WTC11 (cell line): Measurements from ENCODE around the gene TTC7B. TPM values are rescaled to one million over a fixed set of nuclear protein-coding genes. Genes with fewer than 3 reads are reported as not detected.

Source experiments
- ATAC-seq: fragments of 200-7000 bp; cut with Tn5 transposase; 2 replicates; pipeline ENCODE4 v1.10.0; 2021; ENCODE audit warnings: mild to moderate bottlenecking, moderate library complexity
- CTCF ChIA-PET: fragments of 300-600 bp; sonication (Branson Sonifier 250); formaldehyde crosslinking; loops from one replicate; lab custom pipeline; 2021; ENCODE audit warnings: antibody characterized with exemption; lab: Charles Lee
- POLR2A ChIA-PET: fragments of 350-600 bp; sonication (Branson Sonifier 250); formaldehyde crosslinking; loops from one replicate; lab custom pipeline; 2021; ENCODE audit warnings: antibody characterized with exemption; lab: Charles Lee
- DNase-seq: peaks from one replicate; pipeline ENCODE4 v3.0.0; 2021; ENCODE audit warnings: low spot score
- H3K27ac Mint-ChIP-seq: 2 replicates; pipeline ENCODE4 v1.8.0; 2021; ENCODE audit warnings: mixed read lengths
- H3K27me3 Mint-ChIP-seq: 2 replicates; pipeline ENCODE4 v1.8.0; 2021; ENCODE audit warnings: low read depth, mild to moderate bottlenecking, moderate library complexity, mixed read lengths
- H3K36me3 Mint-ChIP-seq: 2 replicates; pipeline ENCODE4 v1.8.0; 2021; ENCODE audit warnings: mixed read lengths
- H3K4me1 Mint-ChIP-seq: 2 replicates; pipeline ENCODE4 v1.8.0; 2022; ENCODE audit warnings: mixed read lengths
- H3K4me3 Mint-ChIP-seq: 2 replicates; pipeline ENCODE4 v1.8.0; 2021; ENCODE audit warnings: mild to moderate bottlenecking, moderate library complexity, mixed read lengths
- H3K9me3 Mint-ChIP-seq: 2 replicates; pipeline ENCODE4 v1.8.0; 2021; ENCODE audit warnings: mixed read lengths
- ATF1 ChIP-seq: sonication (generic); formaldehyde crosslinking; IDR thresholded peaks from 2 replicates; pipeline ENCODE4 v1.8.1; 2023; ENCODE audit warnings: mild to moderate bottlenecking, moderate library complexity, missing genetic modification reagents
- CBFB ChIP-seq: sonication (generic); formaldehyde crosslinking; IDR thresholded peaks from 2 replicates; pipeline ENCODE4 v1.8.1; 2022; ENCODE audit warnings: mild to moderate bottlenecking, low read depth, missing genetic modification reagents
- CREB1 ChIP-seq: sonication (generic); formaldehyde crosslinking; IDR thresholded peaks from 2 replicates; pipeline ENCODE4 v1.8.0; 2023; ENCODE audit warnings: mild to moderate bottlenecking, missing genetic modification reagents
- EMX1 ChIP-seq: fragments of 250-450 bp; sonication (Bioruptor Pico); IDR thresholded peaks from 2 replicates; pipeline ENCODE4 v1.8.0; 2021; ENCODE audit warnings: mild to moderate bottlenecking
- ESRRA ChIP-seq: sonication (generic); formaldehyde crosslinking; IDR thresholded peaks from 2 replicates; pipeline ENCODE4 v1.8.1; 2022; ENCODE audit warnings: mild to moderate bottlenecking, missing genetic modification reagents, borderline replicate concordance
- GRHL2 ChIP-seq: fragments of 250-450 bp; sonication (Bioruptor Pico); IDR thresholded peaks from 2 replicates; pipeline ENCODE4 v1.8.0; 2022; ENCODE audit warnings: mild to moderate bottlenecking, moderate library complexity; ENCODE audit not compliant: insufficient replicate concordance, severe bottlenecking
- IRF2 ChIP-seq: sonication (generic); formaldehyde crosslinking; IDR thresholded peaks from 2 replicates; pipeline ENCODE4 v1.8.0; 2022; ENCODE audit warnings: low read depth, missing genetic modification reagents, borderline replicate concordance
- NR2C2 ChIP-seq: sonication (generic); formaldehyde crosslinking; IDR thresholded peaks from 2 replicates; pipeline ENCODE4 v1.8.0; 2022; ENCODE audit warnings: mild to moderate bottlenecking, missing genetic modification reagents
- PRRX2 ChIP-seq: fragments of 250-450 bp; sonication (Bioruptor Pico); IDR thresholded peaks from 2 replicates; pipeline ENCODE4 v1.8.0; 2021; ENCODE audit warnings: mild to moderate bottlenecking
- RORB ChIP-seq: fragments of 250-450 bp; sonication (Bioruptor Pico); IDR thresholded peaks from 2 replicates; pipeline ENCODE4 v1.9.0; 2021; ENCODE audit warnings: mild to moderate bottlenecking
- SOX15 ChIP-seq: fragments of 250-450 bp; sonication (Bioruptor Pico); IDR thresholded peaks from 2 replicates; pipeline ENCODE4 v1.9.0; 2021; ENCODE audit warnings: mild to moderate bottlenecking
- TCF7 ChIP-seq: sonication (generic); formaldehyde crosslinking; IDR thresholded peaks from 2 replicates; pipeline ENCODE4 v1.8.0; 2022; ENCODE audit warnings: mild to moderate bottlenecking, low read depth, missing genetic modification reagents, moderate library complexity
- TEAD4 ChIP-seq: sonication (generic); formaldehyde crosslinking; IDR thresholded peaks from 2 replicates; pipeline ENCODE4 v1.8.0; 2022; ENCODE audit warnings: mild to moderate bottlenecking, missing genetic modification reagents
- ZNF121 ChIP-seq: sonication (generic); formaldehyde crosslinking; IDR thresholded peaks from 2 replicates; pipeline ENCODE4 v1.8.0; 2023; ENCODE audit warnings: missing genetic modification reagents
- ZNF219 ChIP-seq: sonication (generic); formaldehyde crosslinking; IDR thresholded peaks from 2 replicates; pipeline ENCODE4 v1.8.0; 2023; ENCODE audit warnings: missing genetic modification reagents, mild to moderate bottlenecking, borderline replicate concordance
- ZNF396 ChIP-seq: fragments of 250-450 bp; sonication (Bioruptor Pico); IDR thresholded peaks from 2 replicates; pipeline ENCODE4 v1.8.0; 2021; ENCODE audit warnings: mild to moderate bottlenecking, moderate library complexity, borderline replicate concordance
- total RNA-seq: library from RNA; stranded (reverse); gene quantifications from 3 replicates; pipeline ENCODE4 v1.2.3, GENCODE V29; 2021
- TF ChIP-seq, protein P1 (sequence below): sonication (generic); formaldehyde crosslinking; IDR thresholded peaks from 2 replicates; pipeline ENCODE4 v1.8.0; 2023; ENCODE audit warnings: mild to moderate bottlenecking, missing genetic modification reagents
- TF ChIP-seq, protein P2 (sequence below): fragments of 250-450 bp; sonication (Bioruptor Pico); IDR thresholded peaks from 2 replicates; pipeline ENCODE4 v1.9.0; 2021; ENCODE audit warnings: mild to moderate bottlenecking
- TF ChIP-seq, protein P3 (sequence below): sonication (generic); formaldehyde crosslinking; IDR thresholded peaks from 2 replicates; pipeline ENCODE4 v1.8.0; 2023; ENCODE audit warnings: missing genetic modification reagents, mild to moderate bottlenecking, borderline replicate concordance

TTC7B gene
- total RNA-seq, 1 experiment from 2014 or later: 27.6 TPM

DNA sequence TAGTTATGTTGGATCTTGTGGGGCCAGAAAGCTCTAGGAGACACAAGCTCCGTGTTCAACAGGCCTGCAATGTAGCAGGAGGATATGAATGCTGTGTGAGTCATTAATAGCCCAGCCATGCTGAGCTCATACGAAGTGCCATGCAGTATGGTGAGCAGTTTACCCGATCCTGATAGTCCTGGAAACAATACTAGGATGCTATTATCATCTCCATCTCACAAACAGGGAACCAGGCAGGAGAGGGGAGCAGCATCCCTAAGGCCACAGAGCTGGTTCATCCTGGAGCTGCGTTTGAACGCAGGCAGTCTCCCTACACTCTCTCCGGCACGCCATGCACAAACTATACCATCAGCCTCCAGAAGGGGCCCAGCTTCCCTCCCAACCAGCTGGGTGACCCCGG lies 20.5 kb downstream of the TTC7B start (continued):
- TF ChIP-seq, protein P1, sequence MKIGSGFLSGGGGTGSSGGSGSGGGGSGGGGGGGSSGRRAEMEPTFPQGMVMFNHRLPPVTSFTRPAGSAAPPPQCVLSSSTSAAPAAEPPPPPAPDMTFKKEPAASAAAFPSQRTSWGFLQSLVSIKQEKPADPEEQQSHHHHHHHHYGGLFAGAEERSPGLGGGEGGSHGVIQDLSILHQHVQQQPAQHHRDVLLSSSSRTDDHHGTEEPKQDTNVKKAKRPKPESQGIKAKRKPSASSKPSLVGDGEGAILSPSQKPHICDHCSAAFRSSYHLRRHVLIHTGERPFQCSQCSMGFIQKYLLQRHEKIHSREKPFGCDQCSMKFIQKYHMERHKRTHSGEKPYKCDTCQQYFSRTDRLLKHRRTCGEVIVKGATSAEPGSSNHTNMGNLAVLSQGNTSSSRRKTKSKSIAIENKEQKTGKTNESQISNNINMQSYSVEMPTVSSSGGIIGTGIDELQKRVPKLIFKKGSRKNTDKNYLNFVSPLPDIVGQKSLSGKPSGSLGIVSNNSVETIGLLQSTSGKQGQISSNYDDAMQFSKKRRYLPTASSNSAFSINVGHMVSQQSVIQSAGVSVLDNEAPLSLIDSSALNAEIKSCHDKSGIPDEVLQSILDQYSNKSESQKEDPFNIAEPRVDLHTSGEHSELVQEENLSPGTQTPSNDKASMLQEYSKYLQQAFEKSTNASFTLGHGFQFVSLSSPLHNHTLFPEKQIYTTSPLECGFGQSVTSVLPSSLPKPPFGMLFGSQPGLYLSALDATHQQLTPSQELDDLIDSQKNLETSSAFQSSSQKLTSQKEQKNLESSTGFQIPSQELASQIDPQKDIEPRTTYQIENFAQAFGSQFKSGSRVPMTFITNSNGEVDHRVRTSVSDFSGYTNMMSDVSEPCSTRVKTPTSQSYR (CRISPR knock-in tag): no peak

DNA sequence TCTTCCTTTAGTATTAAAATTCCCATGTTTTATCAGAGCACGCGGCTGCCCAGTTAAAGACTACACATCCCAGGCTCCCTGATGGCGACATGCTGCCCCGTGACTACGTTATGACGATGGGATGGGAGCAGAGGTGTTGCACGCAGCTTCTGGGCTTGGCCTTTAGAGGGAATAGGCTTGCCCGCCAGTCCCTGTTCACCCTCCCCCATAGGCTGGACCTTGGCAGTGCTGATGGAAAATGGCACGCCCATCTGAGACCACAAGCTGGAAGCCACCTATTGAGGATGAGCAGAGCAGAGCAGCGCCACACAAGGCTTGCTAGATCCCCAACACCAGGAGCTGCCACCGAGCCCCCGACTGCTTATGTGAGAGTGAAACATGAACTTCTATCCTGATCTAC lies 24.7 kb downstream of the TTC7B start:
- Mint-ChIP-seq H3K4me3 (no peak overlapping the region), H3K9me3 (no peaks in the 10 kb centered on the region), H3K36me3 (no peaks in the 10 kb centered on the region), H3K27me3 (no peaks in the 10 kb centered on the region), H3K27ac (no peak overlapping the region), H3K4me1 (peaks cover 8% of the 10 kb centered on the region; the same call in 1 of the 2 replicates)
- TF ChIP-seq PRRX2 (CRISPR knock-in tag) (no peak), GRHL2 (CRISPR knock-in tag) (no peak), ZNF396 (CRISPR knock-in tag) (no peak), ZNF121 (CRISPR knock-in tag) (no peak), ATF1 (CRISPR knock-in tag) (no peak)
- no peak for DNase-seq
- peak; percentile 51; the same call in 1 of the 2 replicates for ATAC-seq
- ChIA-PET CTCF (no interaction called here), POLR2A (no interaction called here)

DNA sequence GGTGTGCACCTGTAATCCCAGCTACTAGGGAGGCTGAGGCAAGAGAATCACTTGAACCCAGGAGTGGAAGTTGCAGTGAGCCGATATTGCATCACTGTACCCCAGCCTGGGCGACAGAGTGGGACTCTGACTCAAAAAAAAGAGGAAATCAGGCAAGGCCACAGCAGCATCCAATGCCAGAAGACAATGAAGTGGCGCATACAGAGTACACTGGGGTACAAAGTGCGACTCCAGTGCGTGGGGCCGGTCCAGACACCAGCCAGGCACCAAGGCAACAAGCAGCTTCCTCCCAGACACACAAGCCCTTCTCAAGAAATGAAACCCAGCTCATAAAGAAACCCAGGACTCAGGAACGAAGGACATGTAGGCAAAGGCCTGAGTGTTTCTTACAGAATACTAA lies 28.2 kb downstream of the TTC7B start:
- ATAC-seq: no peak
- DNase-seq: no peak
- no peaks in the 10 kb centered on the region for H3K36me3 Mint-ChIP-seq
- no peak for TF ChIP-seq ZNF219
- TF ChIP-seq EMX1 (CRISPR knock-in tag): no peak
- H3K27me3 Mint-ChIP-seq: no peaks in the 10 kb centered on the region
- no peaks in the 10 kb centered on the region for H3K9me3 Mint-ChIP-seq
- ChIA-PET POLR2A (no interaction called here), CTCF (interaction anchor here (1.5 to 4.1 kb wide), 2 partner anchors 8 to 29 kb away, joined by 6 to 24 read pairs; no protein-coding TSS in a partner anchor)
- no peak overlapping the region for H3K27ac Mint-ChIP-seq
- H3K4me3 Mint-ChIP-seq: no peak overlapping the region
- H3K4me1 Mint-ChIP-seq: peaks cover 8% of the 10 kb centered on the region; the same call in 1 of the 2 replicates

DNA sequence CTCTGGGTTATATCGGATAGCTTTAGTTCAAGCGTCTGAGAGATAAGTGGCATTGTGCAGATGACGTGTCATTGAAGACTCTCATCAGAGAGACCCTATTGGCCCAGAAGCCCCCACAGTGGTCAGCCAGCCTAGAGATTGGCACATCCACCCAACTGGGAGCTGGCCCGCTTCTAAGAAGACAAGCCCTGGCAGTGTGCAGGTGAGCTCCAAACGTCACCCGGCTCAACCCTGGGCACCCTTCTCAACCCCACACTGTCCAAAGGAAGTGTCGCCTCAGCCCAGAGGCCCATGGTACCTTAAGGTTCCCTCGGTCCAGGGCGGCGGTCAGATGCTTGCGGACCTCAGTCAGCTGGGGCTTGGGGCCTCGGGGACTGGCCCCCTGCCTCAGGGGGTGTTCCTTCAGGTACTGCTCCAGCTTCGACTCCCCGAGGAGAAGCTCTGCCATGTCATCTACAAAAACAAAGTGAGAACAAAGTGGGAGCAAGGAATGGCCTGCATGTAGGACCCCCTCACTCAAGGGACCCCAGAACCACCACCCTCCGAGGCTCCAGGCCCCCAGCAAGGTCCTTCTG lies 30.3 kb downstream of the TTC7B start:
- ChIA-PET CTCF (interaction anchor here (0.7 to 4.1 kb wide), 12 partner anchors 10 to 273 kb away, joined by 3 to 24 read pairs (median 3); partner anchors contain the start of gene TTC7B), POLR2A (no interaction called here)
- no peaks in the 10 kb centered on the region for H3K9me3 Mint-ChIP-seq
- H3K36me3 Mint-ChIP-seq: no peaks in the 10 kb centered on the region
- no peak for DNase-seq
- no peak for ATAC-seq
- H3K4me3 Mint-ChIP-seq: no peak overlapping the region
- no peaks in the 10 kb centered on the region for H3K4me1 Mint-ChIP-seq
- H3K27ac Mint-ChIP-seq: no peak overlapping the region
- no peaks in the 10 kb centered on the region for H3K27me3 Mint-ChIP-seq
- TF ChIP-seq, protein P2, sequence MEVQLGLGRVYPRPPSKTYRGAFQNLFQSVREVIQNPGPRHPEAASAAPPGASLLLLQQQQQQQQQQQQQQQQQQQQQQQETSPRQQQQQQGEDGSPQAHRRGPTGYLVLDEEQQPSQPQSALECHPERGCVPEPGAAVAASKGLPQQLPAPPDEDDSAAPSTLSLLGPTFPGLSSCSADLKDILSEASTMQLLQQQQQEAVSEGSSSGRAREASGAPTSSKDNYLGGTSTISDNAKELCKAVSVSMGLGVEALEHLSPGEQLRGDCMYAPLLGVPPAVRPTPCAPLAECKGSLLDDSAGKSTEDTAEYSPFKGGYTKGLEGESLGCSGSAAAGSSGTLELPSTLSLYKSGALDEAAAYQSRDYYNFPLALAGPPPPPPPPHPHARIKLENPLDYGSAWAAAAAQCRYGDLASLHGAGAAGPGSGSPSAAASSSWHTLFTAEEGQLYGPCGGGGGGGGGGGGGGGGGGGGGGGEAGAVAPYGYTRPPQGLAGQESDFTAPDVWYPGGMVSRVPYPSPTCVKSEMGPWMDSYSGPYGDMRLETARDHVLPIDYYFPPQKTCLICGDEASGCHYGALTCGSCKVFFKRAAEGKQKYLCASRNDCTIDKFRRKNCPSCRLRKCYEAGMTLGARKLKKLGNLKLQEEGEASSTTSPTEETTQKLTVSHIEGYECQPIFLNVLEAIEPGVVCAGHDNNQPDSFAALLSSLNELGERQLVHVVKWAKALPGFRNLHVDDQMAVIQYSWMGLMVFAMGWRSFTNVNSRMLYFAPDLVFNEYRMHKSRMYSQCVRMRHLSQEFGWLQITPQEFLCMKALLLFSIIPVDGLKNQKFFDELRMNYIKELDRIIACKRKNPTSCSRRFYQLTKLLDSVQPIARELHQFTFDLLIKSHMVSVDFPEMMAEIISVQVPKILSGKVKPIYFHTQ (CRISPR knock-in tag): no peak
- TF ChIP-seq CREB1 (CRISPR knock-in tag) (no peak), ZNF121 (CRISPR knock-in tag) (no peak), CBFB (CRISPR knock-in tag) (no peak), IRF2 (no peak), ESRRA (CRISPR knock-in tag) (no peak), RORB (CRISPR knock-in tag) (no peak), TCF7 (CRISPR knock-in tag) (no peak), ZNF219 (no peak), SOX15 (CRISPR knock-in tag) (no peak), NR2C2 (CRISPR knock-in tag) (no peak), TEAD4 (no peak), GRHL2 (CRISPR knock-in tag) (no peak)
- TF ChIP-seq, protein P3, sequence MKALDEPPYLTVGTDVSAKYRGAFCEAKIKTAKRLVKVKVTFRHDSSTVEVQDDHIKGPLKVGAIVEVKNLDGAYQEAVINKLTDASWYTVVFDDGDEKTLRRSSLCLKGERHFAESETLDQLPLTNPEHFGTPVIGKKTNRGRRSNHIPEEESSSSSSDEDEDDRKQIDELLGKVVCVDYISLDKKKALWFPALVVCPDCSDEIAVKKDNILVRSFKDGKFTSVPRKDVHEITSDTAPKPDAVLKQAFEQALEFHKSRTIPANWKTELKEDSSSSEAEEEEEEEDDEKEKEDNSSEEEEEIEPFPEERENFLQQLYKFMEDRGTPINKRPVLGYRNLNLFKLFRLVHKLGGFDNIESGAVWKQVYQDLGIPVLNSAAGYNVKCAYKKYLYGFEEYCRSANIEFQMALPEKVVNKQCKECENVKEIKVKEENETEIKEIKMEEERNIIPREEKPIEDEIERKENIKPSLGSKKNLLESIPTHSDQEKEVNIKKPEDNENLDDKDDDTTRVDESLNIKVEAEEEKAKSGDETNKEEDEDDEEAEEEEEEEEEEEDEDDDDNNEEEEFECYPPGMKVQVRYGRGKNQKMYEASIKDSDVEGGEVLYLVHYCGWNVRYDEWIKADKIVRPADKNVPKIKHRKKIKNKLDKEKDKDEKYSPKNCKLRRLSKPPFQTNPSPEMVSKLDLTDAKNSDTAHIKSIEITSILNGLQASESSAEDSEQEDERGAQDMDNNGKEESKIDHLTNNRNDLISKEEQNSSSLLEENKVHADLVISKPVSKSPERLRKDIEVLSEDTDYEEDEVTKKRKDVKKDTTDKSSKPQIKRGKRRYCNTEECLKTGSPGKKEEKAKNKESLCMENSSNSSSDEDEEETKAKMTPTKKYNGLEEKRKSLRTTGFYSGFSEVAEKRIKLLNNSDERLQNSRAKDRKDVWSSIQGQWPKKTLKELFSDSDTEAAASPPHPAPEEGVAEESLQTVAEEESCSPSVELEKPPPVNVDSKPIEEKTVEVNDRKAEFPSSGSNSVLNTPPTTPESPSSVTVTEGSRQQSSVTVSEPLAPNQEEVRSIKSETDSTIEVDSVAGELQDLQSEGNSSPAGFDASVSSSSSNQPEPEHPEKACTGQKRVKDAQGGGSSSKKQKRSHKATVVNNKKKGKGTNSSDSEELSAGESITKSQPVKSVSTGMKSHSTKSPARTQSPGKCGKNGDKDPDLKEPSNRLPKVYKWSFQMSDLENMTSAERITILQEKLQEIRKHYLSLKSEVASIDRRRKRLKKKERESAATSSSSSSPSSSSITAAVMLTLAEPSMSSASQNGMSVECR: no peak
